GM18499 (cell line): Measurements from ENCODE around the gene FLRT2.

Source experiments
- ATAC-seq: cut with Tn5 transposase; IDR thresholded peaks from one replicate; pipeline ENCODE4 v1.9.1; 2021; ENCODE audit warnings: moderate number of reproducible peaks; ENCODE audit not compliant: insufficient read depth, unreplicated experiment

FLRT2 gene, protein sequence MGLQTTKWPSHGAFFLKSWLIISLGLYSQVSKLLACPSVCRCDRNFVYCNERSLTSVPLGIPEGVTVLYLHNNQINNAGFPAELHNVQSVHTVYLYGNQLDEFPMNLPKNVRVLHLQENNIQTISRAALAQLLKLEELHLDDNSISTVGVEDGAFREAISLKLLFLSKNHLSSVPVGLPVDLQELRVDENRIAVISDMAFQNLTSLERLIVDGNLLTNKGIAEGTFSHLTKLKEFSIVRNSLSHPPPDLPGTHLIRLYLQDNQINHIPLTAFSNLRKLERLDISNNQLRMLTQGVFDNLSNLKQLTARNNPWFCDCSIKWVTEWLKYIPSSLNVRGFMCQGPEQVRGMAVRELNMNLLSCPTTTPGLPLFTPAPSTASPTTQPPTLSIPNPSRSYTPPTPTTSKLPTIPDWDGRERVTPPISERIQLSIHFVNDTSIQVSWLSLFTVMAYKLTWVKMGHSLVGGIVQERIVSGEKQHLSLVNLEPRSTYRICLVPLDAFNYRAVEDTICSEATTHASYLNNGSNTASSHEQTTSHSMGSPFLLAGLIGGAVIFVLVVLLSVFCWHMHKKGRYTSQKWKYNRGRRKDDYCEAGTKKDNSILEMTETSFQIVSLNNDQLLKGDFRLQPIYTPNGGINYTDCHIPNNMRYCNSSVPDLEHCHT

GRCh38 chr14:85529803-85530574, at the start of gene FLRT2:
Gene FLRT2 (plus strand): TSS chr14:85530144. CDS start chr14:85621515, 91,371 bp downstream.
- ATAC-seq, result no peak

DNA sequence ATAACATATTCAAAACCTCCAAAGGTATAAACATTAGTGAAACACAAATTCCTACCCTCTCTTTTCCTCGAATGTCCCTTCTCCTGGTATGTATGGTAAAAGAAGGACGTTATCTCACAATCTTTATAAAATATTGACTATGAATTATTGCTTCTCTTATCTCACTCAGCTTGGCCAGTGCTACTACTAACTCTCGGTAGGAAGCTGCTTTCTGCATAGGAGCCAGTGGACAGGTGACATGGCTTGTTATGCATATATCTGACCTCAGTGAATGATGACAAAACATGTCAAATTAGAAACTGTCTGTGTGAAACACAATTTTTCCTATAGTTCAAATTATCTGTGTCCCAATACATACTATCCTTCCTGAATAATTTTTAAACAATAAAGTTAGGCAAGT, 48.5 kb upstream of the FLRT2 start:
- ATAC-seq, result no peak

DNA sequence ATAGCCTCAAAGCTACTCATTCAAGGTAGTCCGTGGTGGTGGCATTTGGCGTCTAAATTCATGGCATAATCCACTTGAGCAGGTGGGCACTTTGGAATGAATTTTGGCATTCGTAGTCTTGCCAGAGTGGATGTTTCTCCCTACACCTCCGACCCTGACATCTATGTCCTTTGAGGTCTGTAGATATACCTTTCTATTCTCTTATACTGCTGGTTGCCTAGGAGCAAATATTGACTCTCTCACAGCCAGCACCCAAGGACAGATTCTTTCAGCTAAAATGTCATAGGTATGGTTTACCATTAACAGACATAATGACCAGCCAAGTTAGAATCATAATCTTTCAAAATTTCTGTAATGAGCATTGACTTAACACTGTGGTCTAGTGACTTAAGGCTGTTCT, 47.4 kb upstream of the FLRT2 start:
- ATAC-seq, result no peak

- no peak for ATAC-seq
These were observed 46.9 kb upstream of the FLRT2 start for GRCh38 chr14:85483037-85483436.

DNA sequence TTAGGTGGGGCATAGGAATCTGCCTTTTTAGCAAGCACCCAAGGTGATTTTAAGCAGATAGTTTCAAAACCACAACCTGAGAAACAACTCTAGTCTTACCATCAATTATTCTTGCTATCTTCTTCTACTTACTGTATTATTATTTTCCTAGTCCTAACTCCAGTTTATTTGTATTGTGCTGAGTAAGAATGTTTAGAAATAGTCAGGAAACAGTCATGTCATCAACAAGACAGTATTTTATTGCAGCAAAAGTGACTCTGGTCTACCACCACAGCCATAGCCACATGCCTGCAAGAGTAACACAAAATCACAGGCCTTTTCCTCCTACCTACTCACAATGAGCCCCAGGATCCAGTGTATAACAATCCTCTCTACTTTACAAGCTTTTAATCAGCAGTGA, 46.3 kb upstream of the FLRT2 start:
- ATAC-seq, result no peak

GRCh38 chr14:85487215-85487614, 42.7 kb upstream of the FLRT2 start:
- no peak for ATAC-seq

GRCh38 chr14:85501751-85502150, 28.2 kb upstream of the FLRT2 start:
- no peak for ATAC-seq

- ATAC-seq, result no peak
These were observed 21.1 kb upstream of the FLRT2 start for GRCh38 chr14:85508863-85509262.

DNA sequence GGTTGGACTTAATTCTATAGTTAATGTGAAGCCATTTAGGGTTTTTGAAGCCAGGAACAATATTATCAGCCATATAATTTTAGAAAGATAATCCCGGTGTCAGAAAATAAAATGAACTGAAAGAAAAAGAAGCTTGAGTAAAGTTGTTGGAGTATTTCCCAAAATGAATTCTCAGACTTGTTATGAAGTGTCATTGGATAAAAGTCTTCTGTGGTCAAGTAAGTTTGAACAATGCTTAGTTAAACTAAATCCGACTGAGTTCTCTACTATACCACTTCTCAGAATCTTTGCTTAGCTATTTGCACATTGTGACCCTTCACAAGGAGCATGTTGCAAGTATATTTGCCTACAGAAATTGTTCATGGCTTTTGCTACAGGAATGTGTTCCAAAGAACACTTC, 17.5 kb upstream of the FLRT2 start:
- no peak for ATAC-seq

DNA sequence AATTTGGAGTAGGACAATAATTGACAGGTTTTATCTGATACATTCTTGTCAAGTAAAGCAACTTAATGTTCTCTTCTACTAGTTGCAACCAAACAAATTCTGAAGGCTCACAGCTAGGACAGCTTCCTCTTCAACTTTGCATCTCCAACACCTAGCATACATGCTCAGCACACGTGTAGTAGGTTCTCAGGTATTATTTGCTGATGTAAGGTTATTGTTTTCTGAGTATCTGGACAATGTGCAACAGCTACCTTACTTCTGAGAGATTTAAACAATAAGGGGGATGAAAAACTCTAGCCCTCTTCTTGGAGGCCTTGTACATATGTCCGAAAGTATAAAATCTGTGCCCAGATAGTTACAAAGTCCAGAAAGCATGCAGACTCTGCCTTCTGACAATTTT, 15.5 kb upstream of the FLRT2 start:
- no peak for ATAC-seq

DNA sequence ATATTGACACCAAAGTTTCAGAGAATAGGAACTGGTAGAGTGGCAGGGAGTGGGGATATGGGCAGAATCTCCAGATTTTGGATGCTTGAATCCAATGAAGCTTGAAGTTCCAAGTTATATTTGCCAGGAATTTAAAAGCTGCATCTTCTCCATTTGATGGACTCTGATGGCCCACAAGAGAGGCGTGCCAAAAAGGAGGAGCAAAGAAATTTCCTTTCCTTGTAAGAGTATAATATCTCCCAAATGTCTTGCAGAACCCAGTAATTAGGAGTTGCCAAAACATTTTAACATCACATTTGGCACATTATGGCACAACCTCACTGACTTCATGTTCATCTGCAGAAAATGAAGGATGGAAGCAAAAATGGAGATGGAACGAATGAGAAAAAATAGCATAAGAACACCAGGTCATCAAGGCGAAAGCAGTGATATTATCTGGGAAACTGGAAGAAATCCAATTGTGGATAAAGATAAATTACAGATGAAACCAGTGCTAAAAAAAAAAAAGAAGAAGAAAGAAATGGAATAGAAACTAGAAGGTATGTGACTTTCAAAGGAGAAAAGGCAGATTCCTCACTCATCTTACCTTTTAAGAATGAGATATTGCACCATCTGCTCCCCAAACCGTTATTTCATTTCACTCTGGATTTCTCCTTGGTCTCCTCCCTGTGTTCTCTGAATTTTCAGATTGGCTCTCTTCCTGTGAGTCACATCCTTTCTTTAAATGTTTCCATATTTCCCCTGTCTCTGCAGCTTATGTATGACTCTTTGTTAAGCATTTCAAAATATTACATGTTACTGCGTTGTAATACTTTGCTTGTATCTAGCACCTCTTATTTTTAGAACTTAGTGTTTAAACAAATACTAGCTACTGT, 13.5 kb upstream of the FLRT2 start:
- ATAC-seq, result no peak

DNA sequence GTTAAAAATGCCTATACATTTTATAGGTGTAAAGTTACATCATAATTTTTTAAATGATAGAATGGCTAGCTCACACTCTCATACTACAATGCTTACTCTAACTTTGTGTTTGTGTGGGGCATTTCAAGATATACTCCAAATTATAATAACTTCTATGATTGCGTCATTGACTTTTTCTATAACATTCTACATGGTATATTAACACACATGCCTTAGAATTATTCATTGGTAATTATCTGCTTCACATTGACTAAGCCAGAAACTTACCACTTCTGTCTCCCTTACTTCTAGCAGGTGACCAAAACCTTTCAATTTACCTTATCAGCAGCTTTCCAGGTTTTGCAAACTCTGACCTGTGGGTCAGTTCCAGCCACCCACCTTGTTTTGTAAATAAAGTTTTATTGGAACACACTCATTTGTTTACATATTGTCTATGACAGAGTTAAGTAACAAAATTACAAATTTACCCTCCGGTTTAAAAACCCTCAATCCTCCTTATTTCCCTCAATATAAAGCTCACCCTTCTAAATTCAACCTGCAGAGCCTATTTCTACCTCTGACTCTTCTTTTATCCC, 12.7 kb upstream of the FLRT2 start:
- ATAC-seq, result no peak

DNA sequence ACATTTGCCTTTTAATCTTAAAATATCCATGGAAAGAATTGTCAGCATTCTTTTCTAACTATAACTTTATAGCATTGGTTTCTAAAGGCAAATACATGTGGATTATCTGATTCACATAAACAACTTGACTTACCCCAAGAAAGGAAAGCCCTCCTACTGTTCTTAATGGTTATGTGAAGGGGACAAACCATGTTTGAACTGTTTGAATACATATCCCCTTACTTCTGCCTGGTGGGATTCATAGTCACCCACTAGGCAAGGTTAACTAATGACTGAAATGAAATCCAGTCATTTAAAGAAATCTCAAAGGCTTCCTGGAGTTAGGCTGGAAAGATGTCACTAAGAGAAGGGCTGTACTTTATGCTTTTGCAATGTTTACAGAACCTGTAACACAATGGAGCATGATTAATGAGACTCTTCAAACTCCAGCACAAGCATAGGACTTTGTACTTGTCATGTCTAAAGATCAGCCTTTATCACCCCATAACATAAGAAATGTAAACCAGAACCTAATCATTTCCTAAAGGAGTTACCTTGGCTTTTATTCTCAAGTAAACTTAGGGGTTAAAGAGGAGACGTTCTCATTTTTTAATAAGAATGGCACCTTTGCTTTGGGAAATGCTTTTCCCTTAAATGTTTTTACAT, 10.2 kb upstream of the FLRT2 start:
- ATAC-seq, result no peak

GRCh38 chr14:85520581-85520980, 9.4 kb upstream of the FLRT2 start:
- no peak for ATAC-seq

DNA sequence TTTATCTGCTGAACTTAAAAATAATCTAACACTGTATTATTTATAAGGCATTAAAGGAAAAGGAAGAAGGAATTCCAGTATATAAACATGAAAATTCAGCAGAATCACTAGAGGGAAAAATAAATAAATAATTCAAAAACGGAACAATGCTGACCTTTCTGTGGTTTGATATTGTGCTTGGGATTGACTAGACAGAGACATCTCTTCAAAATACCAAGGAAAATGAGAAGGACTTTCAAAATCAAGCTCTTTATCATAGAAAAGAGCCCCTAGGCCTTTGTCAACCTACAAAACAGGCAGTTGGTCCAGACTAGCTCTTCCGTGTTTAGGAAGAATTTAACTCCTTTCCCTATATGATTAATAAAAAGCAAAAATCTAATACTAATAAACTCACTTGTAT, 6.3 kb upstream of the FLRT2 start:
- ATAC-seq, result no peak

- no peak for ATAC-seq
These were observed 2.9 kb upstream of the FLRT2 start for GRCh38 chr14:85527006-85527405.

DNA sequence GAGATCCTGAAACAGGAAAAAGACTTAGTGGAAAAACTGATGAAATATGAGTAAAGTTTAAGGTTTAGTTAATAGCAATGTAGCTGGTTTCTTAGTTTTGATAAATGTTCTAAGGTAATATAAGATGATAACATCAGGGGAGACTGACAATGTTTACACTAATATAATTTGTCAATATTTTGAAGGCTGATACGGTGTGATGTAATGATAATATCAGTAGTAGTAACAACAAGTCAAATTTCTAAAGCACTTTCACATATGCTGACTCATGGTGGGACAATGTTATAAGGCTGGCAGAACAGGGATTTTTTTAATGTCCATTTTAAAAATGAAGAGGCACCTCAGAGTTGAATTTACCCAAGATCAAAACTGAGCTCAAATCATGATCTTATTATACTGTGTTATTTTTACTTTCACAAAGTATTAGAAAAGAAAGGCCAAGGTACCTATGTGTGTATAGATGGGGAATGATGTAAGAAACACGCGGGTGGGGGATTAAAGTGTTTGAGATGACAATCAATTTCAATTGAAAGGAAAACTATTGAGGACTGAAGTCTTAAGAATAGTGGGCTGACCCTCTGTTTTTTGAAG, 2.4 kb upstream of the FLRT2 start:
- no peak for ATAC-seq

DNA sequence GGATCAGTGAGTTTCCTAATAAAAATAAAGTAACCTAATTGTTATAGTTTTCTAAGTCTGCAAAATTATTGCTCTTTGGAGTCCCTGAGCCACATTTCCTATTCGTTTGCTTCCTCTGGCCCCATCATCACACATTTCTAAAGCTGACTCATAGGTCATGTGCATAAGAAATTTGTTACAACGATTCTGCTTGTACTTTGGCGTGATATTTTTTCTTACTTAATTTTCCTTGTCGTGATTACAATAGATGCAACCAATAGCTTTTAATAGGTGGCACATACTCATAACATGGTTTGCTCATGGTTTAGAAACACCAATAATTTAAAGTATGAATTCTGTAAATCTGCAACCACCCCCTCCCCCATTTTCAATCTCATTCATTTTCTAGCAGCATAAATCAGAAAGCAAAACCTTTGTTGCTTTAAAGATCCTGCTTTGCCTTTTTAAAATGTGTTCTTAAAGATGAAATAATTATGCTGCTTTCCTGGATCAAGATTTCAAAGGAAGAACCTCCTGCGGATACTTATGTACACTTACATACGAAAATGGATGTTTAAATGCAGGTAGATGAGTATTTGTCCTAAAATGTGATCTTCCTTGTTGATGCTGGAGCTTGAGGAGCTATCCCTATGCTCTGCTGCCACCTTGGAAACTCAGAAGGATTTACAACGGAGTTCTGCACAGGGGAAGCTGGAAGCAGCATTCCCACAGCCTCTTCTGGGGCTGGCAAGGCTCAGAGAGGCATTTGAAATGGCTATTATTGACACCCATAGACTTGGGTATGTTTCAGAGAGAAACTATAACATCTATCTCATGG, 1.7 kb upstream of the FLRT2 start:
- no peak for ATAC-seq
